Chondrocyte (in vitro differentiated cells): Measurements from ENCODE around the gene ZSCAN2. TPM values are rescaled to one million over a fixed set of nuclear protein-coding genes. Genes with fewer than 3 reads are reported as not detected.

ENCODE experiments used
- DNase-seq: peaks from one replicate; pipeline ENCODE4 v3.0.0; 2021; ENCODE audit warnings: mixed read lengths, low spot score
- H3K27ac Mint-ChIP-seq: one replicate; pipeline ENCODE4 v1.8.0; 2021; ENCODE audit warnings: mild to moderate bottlenecking, moderate library complexity, mixed read lengths; ENCODE audit not compliant: unreplicated experiment
- H3K27me3 Mint-ChIP-seq: 2 replicates; pipeline ENCODE4 v1.8.0; 2021; ENCODE audit warnings: low read depth, mixed read lengths
- H3K36me3 Mint-ChIP-seq: 2 replicates; pipeline ENCODE4 v1.8.0; 2021; ENCODE audit warnings: low read depth, mixed read lengths
- H3K4me1 Mint-ChIP-seq: 2 replicates; pipeline ENCODE4 v1.8.0; 2021; ENCODE audit warnings: low read depth, mild to moderate bottlenecking, mixed read lengths
- H3K4me3 Mint-ChIP-seq: one replicate; pipeline ENCODE4 v1.8.0; 2021; ENCODE audit warnings: mild to moderate bottlenecking, moderate library complexity, mixed read lengths; ENCODE audit not compliant: unreplicated experiment
- H3K9me3 Mint-ChIP-seq: 2 replicates; pipeline ENCODE4 v1.8.0; 2021; ENCODE audit warnings: low read depth, mixed read lengths
- CTCF ChIP-seq: fragments of 200-600 bp; sonication (generic); IDR thresholded peaks from 2 replicates; pipeline ENCODE4 v1.5.0; 2021; ENCODE audit warnings: antibody characterized with exemption, mild to moderate bottlenecking, moderate library complexity
- total RNA-seq: library from RNA; stranded (reverse); gene quantifications from 3 replicates; pipeline ENCODE4 v1.2.1, GENCODE V29; 2021

Gene ZSCAN2
- total RNA-seq, 1 donor from 2014 or later: 11.9 TPM

- peaks cover 28% of the 10 kb centered on the region for H3K4me1 Mint-ChIP-seq
- H3K27me3 Mint-ChIP-seq: no peaks in the 10 kb centered on the region
- H3K4me3 Mint-ChIP-seq: no peak overlapping the region
- H3K27ac Mint-ChIP-seq: no peak overlapping the region
- no peaks in the 10 kb centered on the region for H3K9me3 Mint-ChIP-seq
- no peak for TF ChIP-seq CTCF
- peaks cover 31% of the 10 kb centered on the region for H3K36me3 Mint-ChIP-seq
- DNase-seq: no peak
These were observed 48.9 kb downstream of the ZSCAN2 start for GRCh38 chr15:84649706-84650105.

GRCh38 chr15:84653584-84653909 lies 52.7 kb downstream of the ZSCAN2 start:
- Mint-ChIP-seq H3K4me3 (peak overlapping the region; percentile 95), H3K4me1 (peaks cover 46% of the 10 kb centered on the region), H3K9me3 (no peaks in the 10 kb centered on the region), H3K27ac (peak overlapping the region; percentile 98), H3K36me3 (peaks cover 13% of the 10 kb centered on the region), H3K27me3 (no peaks in the 10 kb centered on the region)
- no peak for DNase-seq
- no peak for TF ChIP-seq CTCF

GRCh38 chr15:84653910-84654688 lies 53.3 kb downstream of the ZSCAN2 start, which contains the start of gene WDR73:
WDR73 (minus strand) TSS chr15:84654283; CDS start chr15:84654274, 9 bp downstream.
- peak within 1 kb of the TSS; percentile 98 for H3K27ac Mint-ChIP-seq
- DNase-seq: peak; percentile 98
- H3K4me3 Mint-ChIP-seq: peak within 1 kb of the TSS; percentile 95
- H3K27me3 Mint-ChIP-seq: no peaks in the 10 kb centered on the region
- peaks cover 44% of the 10 kb centered on the region for H3K4me1 Mint-ChIP-seq
- H3K36me3 Mint-ChIP-seq: peaks cover 8% of the 10 kb centered on the region
- TF ChIP-seq CTCF: no peak
- no peaks in the 10 kb centered on the region for H3K9me3 Mint-ChIP-seq

- no peaks in the 10 kb centered on the region for H3K27me3 Mint-ChIP-seq
- no peak for DNase-seq
- H3K9me3 Mint-ChIP-seq: no peaks in the 10 kb centered on the region
- peaks cover 7% of the 10 kb centered on the region for H3K36me3 Mint-ChIP-seq
- H3K4me1 Mint-ChIP-seq: peaks cover 43% of the 10 kb centered on the region
- TF ChIP-seq CTCF: peak; percentile 90
- H3K4me3 Mint-ChIP-seq: peak overlapping the region; percentile 95
- H3K27ac Mint-ChIP-seq: peak overlapping the region; percentile 98
These were observed 54.1 kb downstream of the ZSCAN2 start for GRCh38 chr15:84654689-84655453.

- Mint-ChIP-seq H3K27ac (no peak overlapping the region), H3K9me3 (no peaks in the 10 kb centered on the region), H3K4me1 (peaks cover 37% of the 10 kb centered on the region), H3K27me3 (no peaks in the 10 kb centered on the region), H3K36me3 (peaks cover 4% of the 10 kb centered on the region), H3K4me3 (peak overlapping the region; percentile 67)
- no peak for TF ChIP-seq CTCF
- DNase-seq: no peak
These were observed 56.2 kb downstream of the ZSCAN2 start for GRCh38 chr15:84656972-84657371.
